Urothelium cell line (cell line): Measurements from ENCODE around the gene CAMK2D.

ENCODE experiments used
- DNase-seq: peaks from one replicate; pipeline ENCODE4 v3.0.0; 2011; ENCODE audit warnings: low spot score, mixed read lengths
- FAIRE-seq: peaks from 2 replicates; lab custom pipeline; 2011; peaks lifted over from hg19 to GRCh38; lab: Jason Lieb, UNC

The CAMK2D gene

DNA sequence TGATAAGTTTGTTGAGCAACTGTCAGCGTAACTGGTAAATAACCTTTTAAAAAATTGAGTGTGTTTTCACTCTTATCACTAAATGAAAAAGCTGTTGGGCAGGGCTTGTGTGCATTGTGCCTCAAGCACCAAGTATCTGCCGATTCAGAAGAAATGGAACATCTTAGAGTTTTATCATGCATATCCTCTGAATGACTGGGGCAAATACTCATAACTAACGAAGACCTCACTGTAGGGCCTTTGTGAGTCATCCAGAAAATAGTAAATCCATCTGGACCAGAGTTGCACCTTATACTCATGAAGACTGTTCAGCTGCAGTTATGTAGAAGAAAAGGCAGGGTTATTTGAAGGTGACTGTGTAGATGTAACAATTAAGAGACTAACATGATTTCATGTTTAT lies 222.1 kb downstream of the CAMK2D start:
- no peak for DNase-seq
- FAIRE-seq = no peak

DNA sequence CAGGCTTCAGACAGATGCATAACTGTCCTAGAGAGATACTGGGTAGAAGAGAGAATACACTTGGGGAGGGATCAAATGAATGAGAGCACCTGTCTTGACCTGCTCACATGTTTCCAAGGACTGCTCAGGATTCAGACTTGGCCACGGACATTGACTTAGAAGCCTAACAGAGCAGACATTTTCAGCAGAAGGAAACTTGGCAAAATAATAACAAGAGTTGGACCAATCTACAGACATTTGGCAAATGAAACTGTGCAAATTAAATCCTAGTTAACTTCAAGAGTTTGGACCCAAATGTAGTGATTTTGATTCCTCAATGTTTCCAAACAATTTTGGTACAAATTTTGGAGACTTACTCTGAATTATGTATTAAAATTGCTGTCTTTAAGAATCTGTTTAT lies 223.9 kb downstream of the CAMK2D start:
- no peak for DNase-seq

DNA sequence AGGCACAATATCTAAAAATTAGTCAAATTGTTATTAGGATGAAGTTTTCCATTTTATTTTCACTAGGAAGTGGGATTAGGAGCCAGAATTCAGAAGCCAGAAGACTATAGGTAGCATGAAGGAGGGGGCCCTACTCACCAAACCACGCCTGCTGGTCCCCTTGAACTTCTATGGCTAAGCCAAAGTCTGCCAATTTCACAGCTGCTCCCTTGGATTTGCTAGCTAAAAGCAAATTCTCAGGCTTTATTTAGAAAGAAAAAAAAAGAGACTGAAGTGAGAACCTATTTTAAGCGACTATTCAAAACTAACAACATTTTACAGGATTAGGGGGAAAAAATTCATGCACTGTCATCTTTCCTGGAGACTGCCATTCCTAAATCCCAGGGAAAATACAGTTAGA lies 224.3 kb downstream of the CAMK2D start:
- no peak for FAIRE-seq
- no peak for DNase-seq

More for the DNA sequence above, 223.9 kb downstream of the CAMK2D start:
- no peak for FAIRE-seq

DNA sequence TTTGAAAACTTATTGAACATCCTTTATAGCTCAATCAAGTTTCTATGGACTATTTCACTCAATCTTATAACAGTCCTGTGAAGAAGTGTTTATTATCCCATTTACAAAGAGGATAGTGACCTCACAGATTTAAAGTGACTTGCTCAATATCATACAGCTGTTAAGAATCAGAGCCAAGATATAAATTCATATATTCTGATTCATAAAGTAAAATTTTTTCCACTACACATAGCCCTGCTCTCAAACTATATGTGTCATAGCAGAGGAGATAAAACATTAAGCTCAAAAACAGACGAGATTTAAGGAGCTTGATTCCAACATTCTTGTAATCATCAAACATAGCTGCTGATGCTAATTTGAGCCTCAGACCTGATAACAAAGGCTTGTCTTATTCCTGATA lies 226.8 kb downstream of the CAMK2D start:
- DNase-seq (no peak), FAIRE-seq (no peak)

DNA sequence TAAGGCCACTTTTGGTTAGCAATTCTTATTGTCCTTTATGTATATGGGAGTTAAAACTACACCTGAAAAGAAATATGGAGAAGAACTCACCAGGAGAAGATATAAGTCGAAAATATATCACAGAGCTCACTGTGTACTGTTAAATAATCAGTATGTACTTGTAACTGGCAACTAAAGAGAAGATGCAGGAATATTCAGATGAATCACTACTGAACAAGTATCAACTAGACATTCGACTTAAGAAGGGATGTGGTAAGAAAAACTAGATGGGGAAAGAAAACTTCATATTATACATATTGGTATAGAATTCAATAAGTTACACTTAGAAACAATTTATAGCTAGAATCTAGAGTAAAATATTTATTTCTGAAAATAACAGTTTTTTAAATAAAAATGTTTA lies 230.0 kb downstream of the CAMK2D start:
- FAIRE-seq (no peak), DNase-seq (no peak)

DNA sequence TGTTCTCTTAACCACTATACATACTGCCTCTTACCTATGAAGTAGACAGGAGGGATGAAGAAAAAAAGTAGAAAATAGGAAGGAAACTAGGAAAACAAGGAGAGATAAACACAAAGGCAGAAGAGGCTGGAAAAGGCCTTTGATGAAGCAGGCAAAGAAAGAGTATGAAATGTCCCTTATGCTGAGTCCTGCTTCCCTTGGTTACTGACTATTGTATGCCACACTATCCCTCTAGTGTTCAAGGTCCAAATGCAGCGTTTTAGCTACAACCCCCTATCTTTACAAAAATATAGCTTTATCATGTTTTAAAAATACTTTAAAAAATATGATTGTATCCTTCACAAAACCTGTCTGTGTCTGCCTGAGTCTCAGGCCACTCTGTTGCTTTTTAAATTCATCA lies 233.1 kb downstream of the CAMK2D start:
- DNase-seq (no peak), FAIRE-seq (no peak)

DNA sequence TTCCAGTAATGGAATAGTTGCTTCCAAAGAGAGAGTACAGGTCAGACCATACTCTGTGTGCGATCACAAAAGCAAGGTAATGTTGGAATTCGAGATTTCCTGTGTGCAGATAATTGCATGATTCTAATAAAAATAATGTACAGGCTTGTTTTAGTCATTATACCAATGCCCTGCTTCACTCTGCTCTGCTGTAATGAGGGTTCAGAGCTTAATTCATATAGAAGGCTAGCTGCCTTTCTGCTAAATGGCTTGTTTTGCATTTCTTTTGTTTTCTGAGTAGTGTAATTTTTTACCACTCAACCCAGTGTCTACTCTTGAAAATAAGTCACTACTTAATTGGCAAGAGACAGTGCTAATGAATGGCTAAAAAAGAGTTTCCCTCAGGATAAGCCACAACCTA lies 236.0 kb downstream of the CAMK2D start:
- no peak for FAIRE-seq
- DNase-seq = no peak

DNA sequence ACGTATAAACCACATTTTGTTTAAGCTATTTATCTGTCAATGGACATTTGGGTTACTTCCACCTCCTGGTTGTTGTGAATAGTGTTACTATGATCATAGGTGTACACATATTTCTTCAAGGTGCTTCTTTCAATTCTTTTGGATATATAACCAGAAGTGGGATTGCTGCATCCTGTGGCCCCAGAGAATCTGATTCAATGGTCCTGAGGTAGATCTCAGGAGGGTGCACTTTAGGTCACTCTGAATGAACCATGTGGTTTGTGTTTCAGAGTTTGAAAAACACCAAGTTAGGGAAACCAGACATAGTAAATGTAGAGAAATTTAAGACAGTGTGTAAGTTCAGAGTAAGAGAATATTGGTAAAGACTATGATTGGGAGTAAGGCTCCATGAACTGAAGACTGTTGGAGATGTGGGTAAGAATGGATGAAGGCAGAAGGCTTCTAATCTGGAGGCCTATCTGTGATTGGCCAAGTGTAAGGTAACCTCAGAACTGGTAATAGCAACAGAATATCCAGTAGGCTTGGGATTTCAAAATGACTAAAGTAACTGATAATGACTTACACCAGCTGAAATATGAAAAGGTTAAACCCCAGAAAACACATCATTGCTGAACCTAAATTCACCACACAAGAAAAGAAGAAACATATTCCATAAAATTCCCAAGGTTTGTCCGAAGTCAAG lies 236.9 kb downstream of the CAMK2D start:
- DNase-seq (no peak), FAIRE-seq (no peak)

DNA sequence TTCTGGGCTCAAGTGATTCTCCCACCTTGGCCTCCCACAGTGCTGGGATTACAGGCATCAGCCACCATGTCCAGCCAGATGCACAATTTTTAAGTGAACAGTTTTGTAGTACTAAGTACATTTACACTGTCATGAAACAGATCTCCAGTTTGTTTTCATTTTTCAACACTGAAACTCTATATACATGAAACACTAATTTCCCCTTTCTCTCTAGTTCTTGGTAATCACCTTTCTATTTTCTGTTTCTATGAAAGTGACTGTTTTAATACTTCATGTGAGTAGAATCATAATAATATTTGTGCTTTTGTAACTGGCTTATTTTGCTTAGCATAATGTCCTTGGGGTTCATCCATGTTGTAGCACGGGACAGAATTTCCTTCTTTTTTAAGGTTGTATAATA lies 237.4 kb downstream of the CAMK2D start:
- FAIRE-seq (no peak), DNase-seq (no peak)

DNA sequence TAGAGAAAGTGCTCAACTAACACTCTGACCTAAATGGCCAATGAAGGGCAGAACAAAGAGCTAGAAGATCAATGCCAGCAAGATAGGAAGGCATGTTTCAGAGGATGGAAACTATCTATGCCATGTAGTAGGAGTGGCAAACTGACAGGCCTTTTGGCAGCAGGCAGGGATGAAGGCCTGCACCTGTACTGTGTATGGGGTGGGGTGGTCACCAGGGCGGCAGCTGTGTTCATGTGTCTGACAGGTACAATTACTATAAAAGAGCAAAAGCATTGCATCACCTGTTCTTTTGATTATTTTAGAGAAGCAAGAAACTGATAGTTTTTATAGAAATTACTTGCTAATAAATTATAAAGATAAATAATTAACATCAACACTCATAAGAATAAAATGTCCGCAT lies 239.1 kb downstream of the CAMK2D start:
- DNase-seq (no peak), FAIRE-seq (no peak)

DNA sequence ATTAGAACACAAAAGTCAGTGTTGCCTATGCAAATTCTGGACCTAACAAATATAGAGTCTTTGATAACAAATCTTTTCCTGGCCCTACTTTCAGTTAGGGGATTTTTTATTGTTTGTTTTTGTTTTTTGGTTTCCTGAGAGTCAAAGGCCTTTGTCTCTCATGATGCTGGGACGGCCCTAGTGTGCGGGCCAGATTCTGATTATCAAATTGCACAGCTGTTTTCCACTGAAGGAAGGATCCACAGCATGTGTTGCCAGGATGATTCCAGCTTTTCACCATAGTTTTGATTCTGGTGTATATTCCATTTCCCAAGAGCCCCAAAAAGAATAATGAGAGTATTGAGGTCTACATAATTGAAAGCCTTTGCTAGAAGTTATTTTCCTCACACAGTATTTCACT lies 248.2 kb downstream of the CAMK2D start:
- FAIRE-seq (no peak), DNase-seq (no peak)

DNA sequence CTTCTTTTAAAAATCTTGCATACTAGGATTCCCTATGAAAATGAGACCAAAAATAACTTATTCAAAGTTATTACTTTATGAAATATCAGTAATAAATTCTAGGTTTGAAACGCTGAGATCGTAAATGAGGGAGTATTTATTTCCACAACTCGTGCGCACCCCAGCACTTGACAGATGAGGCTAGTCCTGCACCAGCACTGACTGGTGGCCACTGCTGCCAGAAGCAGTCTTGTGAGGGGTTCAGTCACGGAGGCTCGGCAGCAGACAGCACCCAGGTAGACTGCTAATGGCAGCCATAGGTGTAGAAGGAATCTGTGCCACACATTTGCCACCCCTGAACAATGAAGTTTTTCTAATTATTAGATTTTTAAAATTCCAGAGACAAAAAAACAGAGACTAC lies 248.7 kb downstream of the CAMK2D start:
- DNase-seq (no peak), FAIRE-seq (no peak)

DNA sequence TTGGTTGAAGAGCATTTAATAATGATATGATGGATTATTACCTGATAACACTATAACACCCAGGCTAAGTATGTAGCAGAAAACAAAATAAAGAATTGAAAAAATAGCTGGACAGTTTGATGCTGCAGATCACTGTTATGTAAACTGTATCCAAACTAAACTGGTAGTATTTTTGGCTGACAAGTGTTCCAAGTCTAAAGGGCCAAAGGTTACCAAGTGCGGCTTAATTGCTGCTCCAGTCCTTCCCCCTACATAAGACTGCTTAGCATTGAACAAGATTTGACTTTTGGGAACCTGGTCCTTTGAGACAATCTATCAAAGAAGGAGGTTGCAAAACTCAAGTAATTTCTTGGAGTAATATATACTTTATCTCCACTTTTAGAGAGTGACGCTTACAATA lies 249.6 kb downstream of the CAMK2D start:
- DNase-seq (no peak), FAIRE-seq (no peak)

DNA sequence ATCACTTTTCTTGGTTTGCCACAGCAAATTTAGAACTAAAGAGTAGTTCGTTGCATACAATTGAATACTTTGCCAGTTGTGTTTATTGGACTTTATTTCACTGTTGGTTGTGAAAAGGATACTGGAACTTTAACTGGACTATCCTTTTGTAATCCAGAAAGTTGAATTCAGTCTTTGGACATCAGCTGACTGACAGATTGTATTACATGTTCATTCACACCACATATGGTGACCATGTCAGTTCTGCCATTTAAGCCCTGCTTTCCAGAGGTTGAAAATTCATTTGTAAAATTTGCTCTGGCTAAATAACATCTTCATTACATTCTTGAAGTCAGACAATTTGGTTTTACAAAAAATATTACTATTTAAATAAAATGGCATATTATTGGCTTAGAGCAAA lies 251.7 kb downstream of the CAMK2D start:
- FAIRE-seq (no peak), DNase-seq (no peak)

DNA sequence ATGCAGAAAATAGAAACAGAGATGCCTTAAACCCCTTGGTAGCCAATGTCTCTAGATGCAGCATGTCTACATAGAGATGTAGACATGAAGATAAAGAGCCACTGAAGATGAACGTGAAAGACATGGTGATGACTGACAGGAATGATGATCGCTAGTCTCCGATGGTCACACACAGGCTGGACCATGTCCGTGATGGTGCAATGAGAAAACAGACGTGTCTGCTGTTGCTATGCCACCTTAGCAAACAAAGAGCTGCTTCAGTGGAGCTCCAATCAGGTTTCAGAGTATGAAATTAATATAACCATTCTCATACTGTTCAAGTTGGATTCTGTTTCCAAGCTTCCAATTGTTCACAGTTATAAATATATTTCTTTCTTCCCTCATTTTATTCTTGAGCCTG lies 256.5 kb downstream of the CAMK2D start:
- FAIRE-seq = peak; percentile 44

DNA sequence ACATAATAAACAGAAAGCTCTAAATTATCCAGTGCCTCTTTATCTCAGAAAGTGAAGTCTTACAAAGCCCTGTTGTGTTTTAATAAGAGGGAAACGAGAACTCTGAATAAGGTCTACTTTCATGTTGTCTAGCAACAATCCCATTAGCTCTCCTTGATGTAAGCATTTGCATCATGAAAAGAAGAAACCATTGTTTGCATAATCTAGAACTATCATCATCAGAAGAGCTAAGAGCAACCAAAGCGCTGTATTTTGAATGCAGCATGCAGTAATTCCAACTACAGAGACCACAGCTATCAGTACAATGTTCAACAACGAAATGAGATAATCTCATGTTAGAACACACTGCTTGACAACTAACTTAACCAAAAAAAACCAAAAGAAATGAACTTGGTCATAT lies 257.1 kb downstream of the CAMK2D start:
- no peak for FAIRE-seq
- DNase-seq = no peak

More for the DNA sequence above, 256.5 kb downstream of the CAMK2D start:
- no peak for DNase-seq

DNA sequence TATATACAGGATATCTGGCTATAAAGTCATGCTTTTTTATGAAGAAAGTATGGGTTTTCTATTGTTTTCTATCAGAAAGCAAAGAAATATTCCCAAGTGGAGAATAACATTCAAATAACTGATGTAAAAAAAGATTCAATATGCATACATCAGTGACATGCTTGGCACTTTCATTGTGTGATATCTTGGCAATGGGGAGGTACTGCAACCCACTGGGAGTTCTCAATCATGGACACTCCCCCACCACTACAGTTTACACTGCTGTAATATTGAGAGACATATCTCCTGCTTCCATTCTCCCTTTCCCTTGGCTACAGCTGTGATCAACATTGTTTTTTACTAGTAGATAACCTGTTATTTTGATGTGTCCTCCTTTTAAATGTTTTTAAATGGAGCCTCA lies 257.8 kb downstream of the CAMK2D start:
- DNase-seq = no peak
- FAIRE-seq = peak; percentile 13

DNA sequence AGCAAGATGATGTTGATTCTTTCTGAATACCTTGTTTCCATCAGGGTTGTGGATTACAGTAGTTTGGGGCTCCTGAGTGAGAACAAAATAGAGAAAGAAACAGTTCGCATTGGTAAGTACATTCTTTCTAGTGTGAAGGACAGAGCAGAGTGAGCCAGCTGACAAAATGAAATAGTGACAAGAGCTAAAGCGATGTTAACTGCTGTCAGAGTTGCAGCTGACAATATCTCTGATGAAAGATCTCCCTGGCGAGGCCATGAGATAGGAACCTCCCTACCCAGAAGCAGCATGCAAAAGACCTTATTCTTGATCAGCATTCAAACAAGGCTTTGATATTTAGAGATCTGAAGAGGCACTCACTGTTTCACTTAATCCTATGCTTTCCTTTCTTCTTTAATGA lies 258.6 kb downstream of the CAMK2D start:
- no peak for FAIRE-seq
- no peak for DNase-seq

DNA sequence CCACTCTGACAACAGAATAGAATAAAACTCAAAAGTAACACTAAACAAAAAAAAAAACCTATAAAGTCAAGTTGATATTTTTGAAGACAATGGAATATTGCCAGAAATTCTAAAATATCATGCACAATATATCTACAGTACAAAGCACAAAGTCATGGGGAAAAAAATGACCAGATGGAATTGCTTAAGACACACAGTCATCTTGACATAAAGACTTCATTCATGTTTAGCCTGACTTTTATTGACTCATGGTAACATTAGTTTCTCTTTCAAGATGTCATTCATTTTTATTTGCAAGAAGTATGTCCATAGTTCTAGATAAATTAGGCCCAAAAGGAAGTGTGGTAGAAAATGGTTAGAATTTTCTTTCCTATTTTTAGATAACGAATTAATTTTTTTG lies 259.1 kb downstream of the CAMK2D start:
- DNase-seq (no peak), FAIRE-seq (no peak)

DNA sequence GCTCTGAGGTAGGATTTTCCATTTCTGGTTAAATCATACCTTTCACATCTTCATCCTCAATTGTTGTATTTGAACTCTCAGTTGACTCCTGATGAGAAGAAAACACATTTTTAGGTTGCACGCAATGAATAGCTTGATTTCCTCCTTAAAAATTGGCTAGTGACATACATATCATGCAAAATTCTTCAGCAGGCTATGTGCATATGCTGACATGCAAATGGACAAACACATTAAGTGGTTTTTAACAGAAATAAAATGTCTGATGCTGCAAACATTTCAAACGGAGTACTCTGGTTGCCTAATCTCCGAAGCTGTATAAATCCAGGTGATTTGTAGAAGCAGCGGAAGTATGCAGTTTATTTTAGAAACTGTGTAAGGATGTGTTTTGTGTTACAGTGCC lies 261.1 kb downstream of the CAMK2D start:
- no peak for DNase-seq
- no peak for FAIRE-seq

DNA sequence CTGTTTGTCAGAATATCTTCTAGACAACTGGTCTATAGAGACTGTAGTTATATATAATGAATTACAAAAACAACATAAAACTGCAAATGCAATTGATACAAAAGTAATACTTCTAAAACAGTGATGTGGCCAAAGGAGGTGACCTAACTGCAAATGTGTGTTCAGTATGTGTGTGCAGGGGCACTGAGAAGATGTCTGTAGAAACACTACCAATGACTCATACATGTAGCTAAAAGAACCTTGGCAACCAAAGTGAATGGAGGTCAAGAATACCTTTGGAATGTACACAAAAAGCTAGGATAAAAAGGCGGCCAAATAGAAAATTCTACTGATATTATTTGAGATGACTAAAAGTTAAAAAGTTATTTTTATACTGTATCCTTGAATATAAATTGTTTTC lies 261.8 kb downstream of the CAMK2D start:
- peak; percentile 10 for DNase-seq
- peak; percentile 37 for FAIRE-seq

DNA sequence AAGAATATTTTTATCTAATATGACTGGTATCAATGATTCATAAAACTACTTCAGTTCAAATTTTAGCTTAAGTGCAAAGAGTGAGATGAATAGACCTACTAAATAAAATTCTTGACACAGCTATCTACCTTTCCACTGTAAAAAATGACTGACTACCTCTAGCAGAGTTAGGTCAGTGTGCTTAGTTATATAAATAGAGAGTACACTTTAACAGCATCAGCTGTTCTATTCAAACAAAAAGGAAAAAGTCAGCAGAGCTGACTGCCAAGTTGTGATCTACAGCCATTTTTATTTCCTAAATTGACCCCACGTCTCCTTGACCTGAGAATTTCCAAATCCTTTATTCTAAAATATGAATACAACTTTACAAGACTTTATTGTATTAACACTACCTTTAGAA lies 262.4 kb downstream of the CAMK2D start:
- DNase-seq (no peak), FAIRE-seq (no peak)

DNA sequence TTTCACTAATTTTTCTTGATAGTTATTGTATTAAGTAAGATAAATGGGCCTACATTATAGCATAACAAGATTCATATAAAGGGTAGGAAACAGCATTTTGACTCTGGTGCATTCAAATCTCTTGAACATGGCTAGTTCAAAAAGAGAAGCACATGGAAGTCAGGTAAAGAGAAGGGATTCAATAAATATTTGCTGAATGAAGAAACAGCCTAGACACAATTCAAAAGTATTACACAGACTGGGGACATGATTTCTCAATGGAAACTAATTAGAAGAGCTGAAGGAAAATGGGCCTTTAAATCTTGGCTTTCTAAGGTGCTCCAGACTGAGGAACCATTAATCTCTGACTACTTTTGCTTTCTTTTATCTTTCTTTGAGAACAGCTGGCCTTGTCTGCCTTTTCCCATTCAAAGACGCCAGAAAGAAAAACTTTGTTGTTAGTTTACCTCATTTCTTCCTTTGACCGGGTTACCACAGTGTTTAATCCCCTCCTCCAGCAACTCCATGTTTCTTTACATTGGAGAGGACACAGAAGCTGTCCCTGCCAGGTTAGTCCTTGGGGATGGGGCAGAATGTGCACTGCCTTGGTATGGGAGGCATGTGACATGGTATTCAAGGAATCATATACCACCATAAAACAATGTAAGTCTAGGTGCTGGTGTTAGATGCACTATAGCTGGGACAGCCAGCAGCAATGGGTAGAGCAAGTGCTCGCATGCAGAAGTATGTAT lies 264.2 kb downstream of the CAMK2D start:
- no peak for DNase-seq
- no peak for FAIRE-seq
